HG02588 (cell line): ENCODE results near the gene CFAP157.

Source experiments
- ATAC-seq: cut with Tn5 transposase; IDR thresholded peaks from one replicate; pipeline ENCODE4 v1.9.1; 2021; ENCODE audit warnings: mild to moderate bottlenecking, moderate library complexity; ENCODE audit not compliant: unreplicated experiment

Gene CFAP157

DNA sequence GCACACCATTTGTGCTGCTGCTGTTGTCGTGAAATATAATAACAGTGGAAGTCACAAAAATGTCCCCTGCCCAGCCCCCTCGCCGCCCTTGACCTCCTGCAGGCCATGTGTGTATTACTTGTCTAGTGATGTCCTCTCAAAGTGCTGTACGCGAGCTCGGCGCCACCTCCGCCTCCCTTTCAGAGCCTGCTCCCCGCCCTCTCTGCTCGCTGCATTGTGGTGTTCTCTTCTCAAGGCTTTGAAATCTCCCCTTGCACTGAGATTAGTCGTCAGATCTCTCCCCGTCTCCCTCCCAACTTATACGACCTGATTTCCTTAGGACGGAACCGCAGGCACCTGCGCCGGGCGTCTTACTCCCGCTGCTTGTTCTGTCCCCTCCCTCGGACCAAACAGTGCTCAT is 14.7 kb upstream of the CFAP157 start:
- no peak for ATAC-seq

DNA sequence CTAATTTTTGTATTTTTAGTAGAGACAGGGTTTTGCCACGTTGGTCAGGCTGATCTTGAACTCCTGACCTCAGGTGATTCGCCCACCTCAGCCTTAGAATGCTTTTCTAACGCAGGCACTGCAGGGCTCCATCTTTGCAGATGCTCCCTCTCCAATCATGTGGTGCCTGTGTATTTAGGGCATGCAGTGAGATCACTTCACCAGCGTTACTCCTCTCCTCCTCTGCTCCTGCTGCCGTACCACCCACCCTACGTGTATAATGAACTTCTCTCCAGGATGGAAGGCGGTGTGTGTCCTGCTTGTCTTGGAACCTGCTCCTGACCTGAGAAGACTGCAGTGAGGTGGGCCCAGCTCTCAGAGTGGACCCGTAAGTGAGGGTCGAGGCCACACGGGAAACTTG is 13.6 kb upstream of the CFAP157 start:
- ATAC-seq = no peak

DNA sequence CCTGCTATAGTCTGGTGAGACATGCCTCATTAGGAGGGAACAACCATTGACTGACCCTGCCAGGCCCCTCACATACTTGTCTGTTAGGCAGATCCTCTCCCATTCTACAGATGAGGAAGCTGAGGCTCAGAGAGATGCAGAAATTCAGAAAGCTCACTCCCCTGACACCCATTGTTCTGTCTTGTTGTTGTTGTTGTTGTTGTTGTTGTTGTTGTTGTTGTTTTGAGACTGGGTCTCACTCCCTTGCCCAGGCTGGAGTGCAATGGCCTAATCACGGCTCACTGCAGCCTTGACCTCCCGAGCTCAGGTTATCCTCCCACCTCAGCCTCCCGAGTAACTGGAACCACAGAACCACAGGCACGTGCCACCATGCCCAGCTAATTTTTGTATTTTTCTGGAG is 13.1 kb upstream of the CFAP157 start:
- ATAC-seq = no peak

DNA sequence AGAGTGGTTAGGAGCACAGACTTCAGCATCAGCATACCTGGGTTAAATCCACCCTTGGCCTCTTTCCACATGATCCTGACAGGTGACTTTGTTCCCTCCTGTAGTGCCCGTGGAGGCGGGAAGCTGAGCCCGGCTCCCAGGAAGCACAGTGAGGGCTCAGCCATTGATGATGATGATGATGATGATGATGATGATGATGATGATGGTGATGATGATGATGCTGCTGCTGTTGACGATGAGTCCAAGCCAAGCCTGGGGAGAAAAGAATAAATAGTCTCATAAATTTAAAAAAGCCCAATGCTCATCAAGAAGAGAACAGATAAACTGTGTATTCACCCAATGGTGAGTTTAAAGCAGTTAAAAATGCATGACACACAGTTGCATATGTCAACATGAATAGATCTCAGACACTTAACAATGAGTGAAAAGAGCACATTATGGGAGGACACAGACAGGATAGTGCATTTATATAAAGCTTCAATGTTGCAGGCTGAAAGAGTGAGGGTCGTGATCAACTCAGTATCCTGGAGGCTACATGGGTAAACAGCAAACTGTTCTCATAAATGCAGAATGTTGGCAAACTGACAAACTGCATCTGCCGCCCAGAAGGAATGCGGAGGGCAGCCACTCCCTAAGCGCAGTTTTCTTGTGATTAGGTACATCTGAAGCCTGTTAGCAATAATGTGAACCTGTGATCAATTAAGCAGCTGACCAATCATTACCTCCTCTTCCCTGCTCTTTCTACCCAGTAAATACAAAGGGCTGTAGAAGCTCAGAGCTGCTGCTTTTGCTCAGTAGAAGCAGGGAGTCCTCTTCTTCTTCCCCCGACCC is 11.7 kb upstream of the CFAP157 start:
- ATAC-seq = no peak

DNA sequence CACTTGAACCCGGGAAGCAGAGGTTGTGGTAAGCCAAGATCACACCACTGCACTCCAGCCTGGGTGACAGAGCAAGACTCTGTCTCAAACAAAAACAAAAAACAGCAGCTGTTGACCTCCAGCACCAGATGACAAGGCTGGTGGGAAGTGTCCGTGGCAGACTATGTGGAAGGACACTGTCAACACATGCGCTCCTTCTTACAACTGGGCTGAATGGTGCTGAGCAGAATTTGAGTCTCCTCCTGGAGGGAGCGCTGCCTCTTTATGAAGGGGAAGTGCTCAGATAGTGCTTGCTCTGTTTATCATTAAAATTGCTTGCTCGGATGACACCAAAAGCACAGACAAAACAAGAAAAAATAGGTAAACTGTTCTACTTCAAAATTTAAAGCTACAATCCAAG is 9.2 kb upstream of the CFAP157 start:
- ATAC-seq = no peak

DNA sequence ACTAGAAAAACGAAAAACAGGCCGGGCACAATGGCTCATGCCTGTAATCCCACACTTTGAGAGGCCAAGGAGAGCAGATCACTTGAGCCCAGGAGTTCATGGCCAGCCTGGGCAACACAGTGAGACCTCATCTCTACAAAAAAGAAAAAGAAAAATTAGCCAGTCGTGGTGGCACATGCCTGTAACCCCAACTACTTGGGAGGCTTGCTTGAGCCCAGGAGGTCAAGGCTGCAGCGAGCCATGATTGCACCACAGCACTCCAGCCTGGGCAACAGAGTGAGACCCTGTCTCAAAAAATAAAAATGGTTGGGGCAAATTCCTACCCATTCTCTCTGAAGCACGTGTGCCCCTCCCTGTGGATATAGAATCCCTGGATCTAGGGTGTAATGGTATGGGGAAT is 8.4 kb upstream of the CFAP157 start:
- ATAC-seq = no peak

DNA sequence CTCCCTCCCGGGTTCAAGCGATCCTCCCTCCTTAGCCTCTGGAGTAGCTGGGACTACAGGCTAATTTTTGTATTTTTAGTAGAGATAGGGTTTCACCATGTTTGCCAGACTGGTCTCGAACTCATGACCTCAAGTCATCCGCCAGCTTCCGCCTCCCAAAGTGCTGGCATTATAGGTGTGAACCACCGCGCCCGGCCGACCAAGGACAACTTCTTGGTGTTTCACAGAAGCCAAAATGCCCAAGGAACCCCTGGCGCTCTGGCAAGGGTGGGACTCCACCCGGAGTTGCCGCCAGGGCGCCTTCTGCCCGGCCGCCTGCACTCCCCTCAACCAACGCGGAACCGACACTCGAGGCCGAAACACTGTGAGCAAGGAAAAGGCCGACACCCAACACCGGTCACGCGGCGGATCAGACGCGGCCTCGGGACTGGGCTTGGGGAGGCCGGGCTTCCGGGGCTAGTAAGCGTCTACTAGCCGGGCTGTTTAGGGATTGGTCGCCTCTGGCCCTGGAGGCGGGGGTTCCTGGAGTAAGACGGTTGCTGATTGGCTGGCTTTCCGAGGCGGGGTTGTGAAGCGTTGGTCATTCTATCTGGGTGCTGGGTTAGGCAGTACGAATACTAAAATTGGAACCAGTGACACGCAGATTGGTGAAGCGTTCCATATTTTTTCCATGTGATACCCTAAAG is 7.7 kb upstream of the CFAP157 start:
- peak; percentile 83 for ATAC-seq

DNA sequence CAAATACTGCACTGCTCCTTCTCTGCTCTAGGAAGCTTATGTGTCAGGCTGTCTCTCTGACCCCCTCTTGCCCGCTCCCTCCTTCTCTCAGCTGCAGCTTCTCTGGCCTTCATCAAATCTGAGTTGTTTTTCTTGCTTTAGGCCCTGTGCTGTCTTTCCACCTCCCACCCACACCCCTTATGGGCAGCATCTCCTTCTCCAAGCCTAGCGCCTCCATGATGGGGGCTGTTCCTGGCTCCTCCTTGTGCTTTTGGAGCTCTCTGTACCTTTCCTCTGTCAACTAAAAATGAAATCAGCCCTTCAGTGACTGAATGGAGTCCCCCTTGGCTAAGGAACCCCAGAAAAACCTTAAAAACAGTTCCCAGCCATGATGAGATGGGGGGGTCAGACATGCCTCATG is 6.6 kb upstream of the CFAP157 start:
- no peak for ATAC-seq

DNA sequence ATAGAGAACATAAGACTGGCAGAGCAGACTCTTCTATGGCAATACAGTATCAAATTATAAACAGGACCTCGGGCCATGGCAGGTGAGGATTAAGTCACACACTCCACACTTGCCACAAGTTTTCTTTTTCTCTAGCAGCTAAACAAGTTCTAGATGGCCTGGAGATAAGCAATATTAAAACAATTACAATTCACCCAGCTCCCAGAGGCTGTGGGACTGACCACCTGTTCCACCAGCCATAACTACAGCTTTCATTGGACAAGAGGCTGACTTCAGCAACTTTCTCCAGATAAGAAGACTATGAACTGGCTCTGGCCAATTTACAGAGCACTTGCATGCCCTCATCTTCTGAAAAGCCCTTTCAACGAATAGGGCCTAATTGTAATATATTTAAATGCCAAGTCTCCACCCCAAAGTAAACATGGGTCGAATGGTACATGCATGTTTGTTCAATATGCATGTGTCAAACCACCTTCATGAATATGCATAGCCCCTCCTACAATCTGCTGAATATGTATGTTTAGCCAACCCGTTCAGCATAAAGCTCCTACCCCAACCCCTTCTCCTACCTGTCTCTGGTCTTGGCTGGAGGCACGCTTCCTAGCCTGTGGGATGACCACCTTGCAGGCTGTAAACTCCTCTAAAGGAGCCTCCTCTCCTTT is 6.1 kb upstream of the CFAP157 start:
- ATAC-seq = no peak

DNA sequence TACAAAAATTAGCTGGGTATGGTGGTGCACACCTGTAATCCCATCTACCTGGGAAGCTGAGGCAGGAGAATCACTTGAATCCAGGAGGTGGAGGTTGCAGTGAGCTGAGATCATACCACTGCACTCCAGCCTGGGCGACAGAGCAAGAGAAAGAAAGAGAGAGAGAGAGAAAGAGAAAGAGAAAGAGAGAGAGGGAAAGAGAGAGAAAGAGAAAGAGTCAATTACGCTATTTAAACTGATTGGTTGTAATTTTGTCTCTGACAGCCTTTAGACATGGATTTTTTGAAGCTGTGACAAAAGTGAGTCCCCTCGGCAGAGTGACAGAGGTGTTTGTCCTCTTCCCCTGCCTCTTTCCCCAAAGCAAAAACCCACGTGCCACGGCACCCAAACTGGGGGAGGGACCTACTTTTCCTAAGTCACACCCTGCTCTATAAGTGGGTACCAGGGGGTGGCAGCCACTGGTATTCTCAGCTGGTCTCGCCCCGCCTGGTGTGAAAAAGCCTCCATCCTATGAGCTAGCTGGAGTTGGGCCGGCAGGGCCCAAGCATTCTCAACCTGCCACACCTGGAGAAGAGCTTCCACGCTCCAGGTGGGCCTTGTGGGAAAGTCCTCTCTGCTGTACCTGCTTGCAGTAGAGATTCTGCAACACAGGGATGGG is 3.4 kb upstream of the CFAP157 start:
- ATAC-seq = no peak

DNA sequence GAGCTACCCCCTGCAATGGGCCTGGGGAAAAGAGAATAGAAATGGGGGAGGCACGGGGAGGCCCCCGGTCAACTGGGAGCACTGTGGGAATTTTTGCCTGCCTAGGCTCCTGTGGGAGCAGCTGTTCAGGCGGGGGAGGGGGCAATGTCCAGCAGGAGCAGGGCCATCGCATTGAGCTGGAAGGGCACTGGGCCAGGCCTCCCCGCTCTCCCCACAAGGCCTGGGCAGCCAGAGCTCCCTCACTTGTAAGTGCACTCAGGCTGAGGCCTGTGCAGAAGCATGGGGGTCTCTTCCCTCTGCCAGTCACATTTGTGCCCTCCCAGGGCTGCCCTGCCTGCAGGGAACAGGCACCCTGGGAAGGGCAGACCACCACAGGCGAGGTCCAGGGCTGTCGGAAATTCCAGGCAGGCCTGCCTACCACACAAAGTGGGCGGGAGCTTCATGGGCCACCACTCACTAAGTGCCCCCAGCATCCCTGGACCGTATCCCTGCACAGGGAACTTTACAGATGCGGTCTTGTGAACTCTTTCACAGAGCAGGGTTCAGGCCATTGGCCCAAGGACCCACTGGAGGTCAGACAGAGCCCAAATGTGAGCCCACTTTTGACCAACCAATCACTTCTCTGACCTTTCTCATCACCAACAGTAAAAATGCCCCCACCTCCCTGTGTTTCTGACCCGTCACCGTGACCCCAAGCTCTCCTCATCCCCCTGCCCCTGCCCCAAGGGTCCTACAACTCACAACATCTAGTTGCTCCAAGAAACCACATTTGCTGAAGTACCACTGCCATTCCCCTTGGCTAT is 1.0 kb upstream of the CFAP157 start:
- ATAC-seq = no peak

DNA sequence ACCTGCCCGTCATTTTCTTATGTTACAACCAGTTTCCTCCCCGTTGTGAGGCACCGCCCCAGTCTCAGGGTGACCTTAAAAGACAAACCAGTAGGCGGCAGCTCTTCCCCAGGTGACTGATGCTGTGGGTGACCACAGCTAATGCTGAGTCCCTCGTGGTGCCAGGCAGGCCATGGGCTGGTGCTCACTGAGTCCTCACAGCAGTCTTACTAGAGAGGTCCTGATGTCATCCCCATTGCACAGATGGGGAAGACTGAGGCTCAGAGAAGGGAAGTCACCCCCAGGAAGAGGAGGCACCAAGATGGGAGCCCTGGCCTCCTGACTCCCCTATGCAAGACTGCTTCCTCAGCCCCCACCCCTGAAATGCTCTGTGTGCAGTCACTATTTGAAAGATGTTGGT is 978 bp downstream of the CFAP157 start:
- ATAC-seq = no peak

DNA sequence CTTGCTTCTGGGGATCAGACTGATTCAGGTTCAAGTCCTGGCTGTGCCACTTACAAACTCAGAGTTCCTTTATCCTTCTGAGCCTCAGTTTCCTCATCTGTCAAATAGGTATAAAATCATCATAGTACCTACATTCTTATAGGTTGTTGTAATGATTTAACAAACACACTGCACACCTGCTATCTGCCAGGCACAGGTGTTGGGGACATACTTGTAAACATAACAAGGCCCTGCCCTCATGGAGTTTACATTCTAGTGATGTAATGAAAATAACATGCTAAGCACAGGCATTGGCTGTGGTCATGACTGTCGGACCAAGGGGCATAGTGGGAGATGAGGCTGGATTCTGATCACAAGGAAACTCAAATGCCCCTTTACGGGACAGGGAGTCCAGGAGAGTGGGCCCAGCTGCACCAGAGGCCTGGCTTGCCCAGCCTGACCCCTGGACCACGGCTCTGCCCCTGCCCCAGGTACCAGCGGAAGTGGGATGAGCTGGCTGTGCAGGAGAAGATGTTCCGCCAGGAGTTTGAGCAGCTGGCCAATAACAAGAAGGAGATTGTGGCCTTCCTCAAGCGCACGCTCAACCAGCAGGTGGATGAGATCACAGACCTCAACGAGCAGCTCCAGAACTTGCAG is 2.3 kb downstream of the CFAP157 start:
- no peak for ATAC-seq

DNA sequence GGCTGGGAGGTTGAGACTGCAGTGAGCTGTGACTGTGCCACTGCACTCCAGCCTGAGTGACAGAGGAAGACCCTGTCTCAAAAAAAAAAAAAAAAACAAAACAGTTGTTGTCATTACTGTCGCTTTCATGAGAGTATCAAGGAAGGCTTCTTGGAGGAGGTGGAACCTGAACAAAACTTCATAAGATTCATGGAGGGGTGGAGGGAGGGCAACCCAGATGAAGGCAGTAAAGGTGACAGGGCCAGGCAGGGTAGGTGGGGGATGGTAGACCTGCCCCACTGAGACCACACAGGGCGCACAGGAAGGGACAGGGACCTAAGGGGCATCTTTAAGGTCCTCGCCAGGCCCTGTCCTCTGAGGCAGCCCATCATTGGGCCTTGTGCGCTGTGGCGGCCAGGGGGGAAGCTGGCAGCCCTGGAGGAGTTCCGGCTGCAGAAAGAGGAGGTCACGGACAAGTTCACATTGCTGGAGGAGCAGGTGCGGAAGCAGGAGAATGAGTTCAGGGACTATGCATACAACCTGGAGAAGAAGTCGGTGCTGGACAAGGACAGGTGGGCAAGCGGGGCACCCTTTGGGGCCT is 3.5 kb downstream of the CFAP157 start:
- ATAC-seq = no peak

DNA sequence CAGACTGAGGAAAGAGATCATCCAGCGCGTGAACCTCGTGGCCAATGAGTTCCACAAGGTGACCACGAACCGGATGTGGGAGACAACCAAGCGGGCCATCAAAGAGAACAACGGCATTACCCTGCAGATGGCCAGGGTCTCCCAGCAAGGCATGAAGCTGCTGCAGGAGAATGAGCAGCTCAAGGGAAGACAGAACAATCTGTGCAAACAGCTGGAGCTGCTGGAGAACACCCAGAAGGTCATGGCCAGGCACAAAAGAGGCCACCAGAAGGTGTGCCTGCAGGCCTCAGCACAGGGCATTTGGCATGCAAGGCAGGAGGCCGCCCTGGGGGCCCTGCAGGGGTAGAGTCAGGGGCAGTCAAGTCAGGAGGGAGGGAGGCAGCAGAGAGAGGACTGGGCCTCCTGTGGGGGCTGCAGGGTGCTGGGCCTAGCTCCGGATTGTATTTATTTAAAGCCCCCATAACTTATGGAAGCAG is 4.5 kb downstream of the CFAP157 start:
- ATAC-seq = no peak

DNA sequence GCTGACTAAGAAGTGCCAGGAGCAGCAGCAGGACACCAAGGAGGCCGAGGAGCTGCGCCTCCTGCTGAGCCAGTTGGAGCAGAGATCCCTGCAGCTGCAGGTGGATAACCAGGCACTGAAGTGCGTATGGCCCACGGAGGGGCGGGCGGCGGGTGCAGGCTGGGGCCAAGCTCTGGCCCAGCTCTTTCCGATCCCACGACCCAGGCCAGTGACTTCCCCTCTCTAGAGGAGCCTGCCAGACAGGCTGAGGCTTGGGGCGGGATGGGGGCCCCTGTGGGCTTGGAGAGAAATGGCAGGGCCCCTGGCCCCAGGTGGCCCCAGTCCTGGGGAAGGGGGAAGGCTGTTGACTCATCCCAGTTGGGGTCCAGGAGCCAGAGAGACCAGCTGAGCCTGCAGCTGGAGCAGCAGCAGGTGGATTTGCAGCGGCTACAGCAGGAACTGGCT is 5.1 kb downstream of the CFAP157 start:
- ATAC-seq = no peak

DNA sequence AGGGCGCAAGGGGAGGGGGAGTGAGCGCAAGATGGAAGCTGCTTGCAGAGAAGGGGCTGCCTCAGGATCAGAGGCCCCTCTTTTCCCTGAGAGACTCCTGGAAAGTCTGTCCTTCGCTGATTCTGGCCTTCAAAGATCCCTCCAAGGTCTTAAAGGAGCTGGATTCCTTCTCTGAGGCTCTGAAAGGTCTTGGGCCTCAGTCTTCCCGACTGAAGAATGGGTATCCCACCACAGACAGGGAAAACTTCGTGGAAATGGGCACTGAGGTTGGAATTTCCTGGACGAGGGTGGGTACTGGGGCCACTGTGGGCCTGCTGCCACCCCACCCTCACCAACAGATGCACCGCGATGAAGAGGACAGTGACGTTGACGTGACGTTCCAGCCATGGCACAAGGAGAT is 5.6 kb downstream of the CFAP157 start:
- no peak for ATAC-seq

DNA sequence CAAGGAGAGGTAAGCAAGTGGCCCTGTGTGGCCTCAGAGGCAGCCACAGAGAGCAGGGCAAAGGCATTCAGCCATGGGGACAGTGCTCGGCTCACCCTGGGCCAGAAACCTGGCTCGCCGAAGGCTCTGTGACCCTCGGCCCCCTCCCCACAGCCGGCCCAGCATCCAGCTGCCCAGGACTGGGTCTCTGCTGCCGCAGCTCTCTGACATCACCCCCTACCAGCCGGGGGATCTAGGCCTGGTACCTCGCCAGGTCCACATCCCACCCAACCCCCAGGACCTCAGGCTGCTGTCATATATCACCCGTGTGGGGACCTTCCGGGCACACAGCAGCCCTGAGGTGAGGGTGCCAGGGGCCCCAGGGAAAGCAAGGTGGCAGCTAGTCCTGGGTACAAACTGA is 6.1 kb downstream of the CFAP157 start:
- ATAC-seq = no peak

DNA sequence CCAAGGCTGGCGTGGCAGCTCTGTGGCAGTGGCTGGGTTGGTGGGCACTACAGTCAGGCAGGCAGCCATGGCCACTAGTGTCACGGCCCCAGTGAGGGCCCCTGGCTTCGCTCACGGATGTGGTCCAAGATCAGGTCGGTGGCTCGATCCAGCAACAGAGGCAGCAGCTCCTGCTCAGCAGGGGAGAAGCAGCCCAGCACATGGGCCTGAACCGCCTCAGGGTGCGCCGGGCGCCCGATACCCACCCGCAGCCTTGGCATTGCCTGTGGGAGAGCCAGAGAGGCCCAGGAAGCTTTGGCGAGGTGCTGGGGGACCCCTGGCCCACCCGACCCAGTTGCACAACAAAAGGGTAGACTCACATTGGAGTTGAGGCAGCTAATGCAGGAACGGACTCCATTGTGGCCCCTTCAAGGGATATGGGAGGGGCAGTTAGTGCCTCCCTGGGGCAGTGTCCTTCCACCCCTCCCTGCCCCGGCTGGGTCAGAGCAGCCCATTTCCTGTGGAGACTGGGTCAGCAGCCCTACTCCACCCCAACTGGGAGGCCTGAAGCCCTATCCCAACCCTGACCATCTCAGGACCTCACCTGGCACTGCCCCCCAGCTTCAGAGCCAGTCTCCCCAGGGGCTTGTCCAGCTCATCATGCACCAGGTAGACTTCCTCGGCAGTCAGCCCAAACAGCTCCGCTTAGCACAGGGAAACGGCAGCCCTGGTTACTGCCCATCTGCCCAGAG is 7.4 kb downstream of the CFAP157 start:
- ATAC-seq = no peak
